Stimulated activated CD8-positive, alpha-beta memory T cell treated with anti-CD3 and anti-CD28 coated beads, Interleukin-2, amount 100 ng/mL, for 1 hour (primary cell): ENCODE data around the gene AKT1.

Experiments used
- DNase-seq, 2 donors: peaks; one replicate each; pipeline ENCODE4 v3.0.0-alpha.2; 2020; ENCODE audit warnings: low read depth in 2 of 2

Gene AKT1

DNA sequence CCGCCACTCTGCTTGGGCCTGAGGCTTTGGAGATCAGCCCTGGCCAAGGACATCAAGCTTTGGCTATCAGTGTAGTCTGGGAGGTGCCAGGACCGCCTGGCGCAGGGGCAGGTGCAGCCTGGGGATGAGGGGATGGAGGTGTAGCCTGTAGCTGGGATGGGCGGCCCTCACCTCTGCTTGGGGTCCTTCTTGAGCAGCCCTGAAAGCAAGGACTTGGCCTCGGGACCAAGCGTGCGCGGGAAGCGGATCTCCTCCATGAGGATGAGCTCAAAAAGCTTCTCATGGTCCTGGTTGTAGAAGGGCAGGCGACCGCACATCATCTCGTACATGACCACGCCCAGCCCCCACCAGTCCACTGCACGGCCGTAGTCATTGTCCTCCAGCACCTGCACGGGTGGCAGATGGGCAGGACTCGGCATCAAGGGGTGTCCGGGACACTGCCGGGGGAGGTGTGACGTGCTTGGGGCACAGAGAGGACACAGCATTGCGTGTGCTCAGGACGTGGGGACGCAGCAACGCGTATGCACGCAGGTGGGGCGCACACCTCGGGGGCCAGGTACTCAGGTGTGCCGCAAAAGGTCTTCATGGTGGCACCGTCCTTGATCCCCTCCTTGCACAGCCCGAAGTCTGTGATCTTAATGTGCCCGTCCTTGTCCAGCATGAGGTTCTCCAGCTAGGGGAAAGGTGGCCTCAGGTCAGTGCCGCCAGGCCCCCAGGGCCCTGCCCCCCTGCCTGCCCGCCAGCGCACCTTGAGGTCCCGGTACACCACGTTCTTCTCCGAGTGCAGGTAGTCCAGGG is 22.6 kb downstream of the AKT1 start:
- no peak for DNase-seq

DNA sequence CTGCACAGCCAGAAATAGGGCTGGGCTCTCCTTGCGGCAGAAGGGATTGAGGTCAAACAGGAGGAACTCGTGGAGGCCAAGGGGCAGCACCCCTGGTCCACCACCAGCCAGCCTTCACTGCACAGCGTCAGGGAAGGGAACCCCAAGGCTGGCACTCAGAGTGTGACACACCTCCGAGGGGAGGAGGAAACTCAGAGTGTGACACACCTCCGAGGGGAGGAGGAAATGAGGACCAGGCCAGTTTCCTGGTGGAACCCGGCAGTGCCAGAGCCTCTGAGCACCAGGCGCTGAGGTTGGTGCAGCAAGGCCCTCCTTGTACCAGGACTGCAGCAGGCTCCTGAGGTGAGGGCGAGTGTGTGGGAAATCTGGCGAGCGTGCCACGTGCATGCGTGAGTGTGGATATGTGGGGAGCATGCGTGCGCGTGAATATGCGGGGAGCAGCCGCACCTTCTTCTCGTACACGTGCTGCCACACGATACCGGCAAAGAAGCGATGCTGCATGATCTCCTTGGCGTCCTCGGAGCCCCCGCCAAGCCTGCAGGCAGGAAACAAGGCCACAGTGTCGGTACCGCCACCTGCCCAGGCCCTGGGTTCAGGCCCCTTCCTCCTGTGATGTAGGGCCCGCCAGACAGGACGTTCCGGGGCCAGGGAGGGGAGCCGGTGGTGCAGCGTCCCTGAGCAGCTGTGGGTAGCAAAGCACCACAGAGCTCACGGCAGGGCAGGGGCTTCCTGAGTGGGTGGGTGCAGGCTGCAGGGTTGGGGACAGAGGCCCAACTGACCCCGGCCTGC is 23.4 kb downstream of the AKT1 start:
- DNase-seq = no peak

DNA sequence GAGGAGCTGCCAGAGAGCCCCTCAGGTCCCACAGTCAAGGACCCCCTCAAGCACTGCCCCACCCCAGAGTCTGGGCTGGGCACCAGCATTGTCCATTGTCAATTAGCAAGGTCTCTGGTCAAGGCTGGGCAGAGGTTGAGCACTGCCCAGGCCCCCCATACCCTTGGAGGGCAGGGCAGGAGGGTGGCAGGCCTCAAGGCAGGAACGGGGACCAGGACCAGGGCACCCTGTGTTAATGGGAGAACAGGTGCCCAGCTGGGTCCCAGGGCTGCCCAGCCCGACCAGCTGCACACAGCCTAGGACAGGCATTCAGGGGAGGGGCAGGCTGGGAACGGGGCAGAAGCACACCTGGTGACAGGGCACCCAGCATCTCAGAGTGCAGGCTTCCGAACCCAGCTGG is 24.2 kb downstream of the AKT1 start:
- no peak for DNase-seq

DNA sequence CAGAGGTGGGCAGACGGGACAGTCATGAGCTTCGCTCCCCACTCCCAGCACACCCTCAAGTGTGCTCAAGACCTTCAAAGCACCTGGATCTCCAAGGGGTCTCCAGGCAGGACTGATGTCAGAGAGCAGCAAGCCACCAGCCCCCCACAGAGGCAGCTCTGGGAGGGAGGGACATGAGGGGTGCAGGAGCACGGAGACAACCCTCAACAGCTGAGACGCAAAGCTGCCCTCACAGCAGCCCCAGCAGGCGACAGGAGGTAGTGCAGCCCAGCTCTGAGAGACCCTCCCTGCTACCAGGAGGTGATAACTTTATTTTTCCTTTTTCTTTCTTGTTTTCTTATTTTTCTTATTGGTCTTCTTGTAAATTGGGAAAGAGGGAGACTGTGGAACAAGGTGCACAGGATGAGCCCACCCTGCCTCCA is 24.7 kb downstream of the AKT1 start:
- no peak for DNase-seq

DNA sequence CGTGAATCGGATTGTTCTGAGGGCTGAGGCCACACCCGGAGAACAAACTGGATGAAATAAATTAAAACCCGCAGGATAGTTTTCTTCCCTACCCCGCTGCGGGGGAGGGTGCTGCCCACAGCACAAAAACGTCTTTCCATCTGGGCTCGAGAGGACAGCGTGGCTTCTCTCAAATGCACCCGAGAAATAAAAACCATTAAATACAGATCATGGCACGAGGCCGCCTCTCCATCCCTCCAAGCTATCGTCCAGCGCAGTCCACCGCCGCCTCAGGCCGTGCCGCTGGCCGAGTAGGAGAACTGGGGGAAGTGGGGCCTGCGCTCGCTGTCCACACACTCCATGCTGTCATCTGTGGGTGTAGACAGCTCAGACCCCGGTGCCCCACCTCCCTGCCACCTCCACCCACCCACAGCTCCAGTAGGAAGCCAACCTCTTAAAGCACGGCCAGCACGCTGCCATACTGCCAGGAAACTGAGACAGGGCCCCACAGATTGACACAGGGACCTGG is 25.4 kb downstream of the AKT1 start:
- no peak for DNase-seq

DNA sequence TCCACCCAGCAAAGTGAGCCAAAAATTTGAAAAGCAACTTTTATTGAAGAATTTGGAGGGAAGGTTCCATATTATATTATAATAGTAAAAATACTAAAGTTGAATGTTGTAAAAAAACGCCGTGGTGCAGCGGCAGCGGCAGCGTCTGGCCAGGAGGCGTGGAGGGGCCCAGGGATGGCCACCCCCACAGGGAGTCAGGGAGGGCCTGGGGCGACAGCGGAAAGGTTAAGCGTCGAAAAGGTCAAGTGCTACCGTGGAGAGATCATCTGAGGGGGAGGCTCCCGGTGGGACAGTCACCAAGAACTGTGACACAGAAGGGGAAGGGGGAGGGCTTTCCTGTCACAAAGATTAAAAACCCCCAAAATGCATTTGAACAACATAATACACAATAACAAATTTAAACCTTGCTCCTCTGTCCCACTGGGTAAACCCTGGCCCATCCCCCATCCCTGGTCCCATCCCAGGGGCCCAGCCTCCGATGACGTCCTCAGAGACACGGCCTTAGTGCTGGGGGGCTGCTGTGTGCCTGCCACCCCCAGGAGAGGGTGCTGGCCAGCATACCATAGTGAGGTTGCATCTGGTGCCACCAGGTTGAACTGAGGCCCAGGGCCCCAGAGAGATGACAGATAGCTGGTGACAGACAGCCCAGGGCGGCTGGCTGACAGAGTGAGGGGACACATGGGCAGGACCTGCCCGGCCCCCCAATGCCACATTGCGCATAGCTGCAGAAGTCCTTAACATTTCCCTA is 26.1 kb downstream of the AKT1 start:
- DNase-seq = no peak

DNA sequence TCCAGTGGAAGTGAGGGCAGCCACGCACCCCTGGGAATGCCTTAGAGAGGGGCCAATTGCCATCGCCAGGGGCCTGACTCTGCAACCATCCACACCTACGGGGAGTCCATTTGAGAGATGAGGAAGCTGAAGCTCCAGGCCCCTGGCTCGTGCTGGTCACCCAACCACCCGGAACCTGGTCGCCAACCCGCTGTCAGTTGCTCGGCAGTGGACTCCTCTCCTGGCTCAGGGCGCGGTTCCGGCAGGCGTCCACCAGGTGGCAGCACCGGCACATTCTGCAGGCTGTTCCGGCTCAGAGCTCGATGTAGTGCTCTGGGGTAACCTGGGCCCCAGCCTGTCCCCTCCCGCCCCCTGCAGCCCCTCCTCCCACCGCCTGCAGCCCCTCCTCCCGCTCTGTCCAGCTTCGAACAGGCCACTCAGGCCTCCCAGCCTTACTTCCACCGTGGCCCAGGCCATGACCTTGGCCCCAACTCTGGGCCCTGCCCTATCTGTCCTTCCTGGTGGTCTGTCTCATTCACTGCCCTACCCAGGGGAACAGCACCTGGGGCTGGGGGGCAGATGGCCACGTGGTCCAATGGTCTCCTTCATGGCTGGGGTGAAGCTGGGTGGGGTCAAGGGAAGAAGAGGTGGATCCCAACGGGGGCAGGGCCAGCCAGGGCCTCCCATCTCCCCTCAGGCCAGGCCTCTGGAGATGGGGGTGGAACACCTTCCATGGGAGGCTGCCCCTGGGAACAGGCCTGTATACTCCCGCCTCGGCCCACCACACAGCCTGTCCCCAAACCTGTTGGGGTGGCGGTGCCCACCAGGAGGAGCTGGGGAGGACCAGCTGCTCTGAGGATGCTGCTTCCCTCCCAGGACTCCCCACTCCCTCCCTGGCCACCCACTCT is 26.9 kb downstream of the AKT1 start:
- DNase-seq = peak; percentile 85 to 88

DNA sequence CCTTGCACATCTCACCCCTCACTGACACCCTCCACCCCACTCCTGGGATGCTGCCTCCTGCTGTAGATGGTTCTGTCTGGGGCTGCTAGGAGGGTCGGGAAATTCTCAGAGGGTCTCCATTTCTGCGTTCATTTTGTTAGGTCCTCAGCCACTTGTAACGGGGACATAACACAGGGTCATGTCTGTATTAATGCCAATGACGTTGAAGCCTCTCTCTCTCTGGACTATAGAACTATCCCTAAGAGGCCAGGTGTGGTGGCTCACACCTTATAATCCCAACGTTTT is 28.0 kb downstream of the AKT1 start:
- no peak for DNase-seq

DNA sequence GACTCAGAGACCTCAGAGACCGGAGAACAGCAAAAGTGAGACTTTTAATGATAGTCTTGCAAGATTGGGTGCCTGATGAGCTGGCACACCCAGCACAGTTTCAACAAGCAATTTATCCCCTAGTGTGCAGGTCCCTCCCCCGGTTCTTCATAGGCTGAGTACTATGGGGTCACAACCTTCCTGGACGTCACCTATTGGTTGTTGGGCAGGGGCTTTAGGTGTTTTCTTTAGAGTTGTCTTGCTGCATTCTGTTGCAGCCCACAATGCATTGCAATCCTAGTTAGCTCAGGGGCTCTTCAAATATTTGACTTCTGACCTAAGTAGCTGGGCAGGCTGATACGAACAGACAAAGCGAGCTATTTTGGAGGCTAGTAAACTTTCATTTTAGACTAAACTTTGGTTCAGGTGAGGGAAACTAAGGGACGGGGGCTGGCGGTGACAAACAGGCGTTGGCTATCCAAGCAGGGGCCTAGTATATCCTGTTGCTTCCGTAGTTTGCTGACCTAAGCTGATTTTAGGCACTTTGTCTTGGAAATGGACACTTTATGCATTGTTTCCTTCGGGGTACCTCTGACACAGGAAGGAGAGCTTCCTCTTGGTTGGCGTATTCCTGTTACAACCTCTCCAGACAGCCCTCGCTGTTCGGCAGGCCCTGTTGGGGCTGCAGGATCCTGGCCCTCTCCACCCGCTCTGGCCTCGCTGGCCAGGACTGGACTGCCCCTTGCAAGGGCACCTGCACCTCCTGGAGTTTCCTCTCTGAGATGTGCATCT is 28.5 kb downstream of the AKT1 start:
- no peak for DNase-seq

DNA sequence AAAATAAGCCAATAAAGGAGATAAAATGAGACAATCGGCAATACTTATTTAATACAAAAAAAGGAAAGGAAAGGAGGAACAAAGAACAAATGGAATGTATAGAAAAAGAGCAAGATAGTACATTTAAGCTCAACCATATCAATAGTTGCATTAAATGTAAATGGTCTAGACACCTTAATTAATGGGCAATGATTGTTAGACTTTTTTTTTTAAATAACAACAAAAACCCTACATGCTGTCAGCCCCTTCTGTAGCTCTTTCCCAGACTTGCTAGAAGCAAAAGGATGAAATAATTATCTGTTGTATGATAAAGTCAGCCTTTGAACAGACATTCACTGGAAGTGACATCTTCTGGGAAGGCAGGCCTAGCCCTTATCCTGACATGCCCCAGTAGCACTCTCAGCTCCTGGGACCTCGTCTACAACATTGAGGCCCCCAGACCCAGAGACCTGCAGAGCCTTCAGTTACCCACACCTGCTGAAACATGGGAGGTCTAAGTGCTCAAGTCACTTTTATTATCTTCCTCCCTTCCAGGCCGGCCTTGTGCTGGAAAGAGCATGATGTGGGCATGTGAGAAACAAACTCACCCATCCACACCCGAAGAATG is 29.2 kb downstream of the AKT1 start:
- DNase-seq = no peak

DNA sequence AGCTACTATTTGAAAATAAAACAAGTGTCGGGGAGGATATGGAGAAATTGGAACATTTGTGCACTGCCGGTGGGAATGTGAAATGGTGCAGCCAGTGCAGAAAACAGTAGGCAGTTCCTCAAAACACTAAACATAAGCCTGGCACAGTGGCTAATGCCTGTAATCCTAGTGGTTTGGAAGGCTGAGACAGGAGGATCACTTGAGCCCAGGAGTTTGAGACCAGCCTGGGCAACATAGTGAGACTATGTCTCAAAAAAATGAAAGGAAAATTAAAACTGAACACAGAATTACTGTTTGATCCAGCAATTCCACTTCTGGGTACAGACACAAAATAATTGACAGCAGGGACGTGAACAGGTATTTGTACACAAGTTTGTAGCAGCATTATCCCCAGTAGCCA is 30.0 kb downstream of the AKT1 start:
- no peak for DNase-seq

DNA sequence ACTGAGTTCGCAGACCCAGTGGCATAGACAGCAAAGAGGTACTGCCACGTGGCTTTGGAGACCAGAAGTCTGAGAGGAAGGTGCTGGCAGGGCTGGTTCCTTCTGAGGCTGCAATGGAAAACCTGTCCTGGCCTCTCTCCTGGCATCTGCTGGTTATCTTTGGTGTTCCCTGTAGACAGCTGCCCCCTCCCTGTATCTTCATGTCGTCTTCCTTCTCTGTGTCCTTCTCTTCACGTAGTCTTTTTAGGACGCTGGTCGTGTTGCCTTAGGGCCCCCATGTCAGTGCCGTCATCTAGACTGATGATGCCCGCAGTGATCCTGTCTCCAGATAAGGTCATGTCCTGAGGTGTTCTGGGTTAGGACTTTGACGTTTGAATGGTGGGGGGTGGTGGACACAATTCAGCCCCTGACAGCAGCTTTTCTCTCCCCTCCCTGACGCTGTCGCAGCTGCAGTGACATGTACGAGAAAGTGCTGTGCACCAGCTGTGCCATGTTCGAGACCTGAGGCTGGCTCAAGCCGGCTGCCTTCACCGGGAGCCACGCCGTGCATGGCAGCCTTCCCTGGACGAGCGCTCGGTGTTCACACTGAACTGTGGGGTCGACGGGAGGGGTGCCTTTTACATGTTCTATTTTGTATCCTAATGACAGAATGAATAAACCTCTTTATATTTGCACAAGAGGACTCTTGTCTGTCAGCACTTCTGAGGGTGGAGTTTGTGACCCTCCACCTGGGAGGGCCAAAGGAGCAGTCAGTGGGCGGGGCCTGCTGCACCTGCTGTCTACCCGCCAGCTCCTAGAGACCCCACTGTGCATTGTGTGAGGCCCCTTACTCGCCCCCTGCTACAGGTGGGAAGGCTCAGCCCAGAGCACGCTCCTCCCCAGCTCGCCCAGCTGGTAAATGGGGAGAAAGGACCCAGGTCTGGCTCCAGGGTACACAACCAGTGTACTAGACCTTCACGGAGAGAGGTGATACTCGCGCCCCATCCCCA is 36.3 kb downstream of the AKT1 start:
- no peak for DNase-seq

DNA sequence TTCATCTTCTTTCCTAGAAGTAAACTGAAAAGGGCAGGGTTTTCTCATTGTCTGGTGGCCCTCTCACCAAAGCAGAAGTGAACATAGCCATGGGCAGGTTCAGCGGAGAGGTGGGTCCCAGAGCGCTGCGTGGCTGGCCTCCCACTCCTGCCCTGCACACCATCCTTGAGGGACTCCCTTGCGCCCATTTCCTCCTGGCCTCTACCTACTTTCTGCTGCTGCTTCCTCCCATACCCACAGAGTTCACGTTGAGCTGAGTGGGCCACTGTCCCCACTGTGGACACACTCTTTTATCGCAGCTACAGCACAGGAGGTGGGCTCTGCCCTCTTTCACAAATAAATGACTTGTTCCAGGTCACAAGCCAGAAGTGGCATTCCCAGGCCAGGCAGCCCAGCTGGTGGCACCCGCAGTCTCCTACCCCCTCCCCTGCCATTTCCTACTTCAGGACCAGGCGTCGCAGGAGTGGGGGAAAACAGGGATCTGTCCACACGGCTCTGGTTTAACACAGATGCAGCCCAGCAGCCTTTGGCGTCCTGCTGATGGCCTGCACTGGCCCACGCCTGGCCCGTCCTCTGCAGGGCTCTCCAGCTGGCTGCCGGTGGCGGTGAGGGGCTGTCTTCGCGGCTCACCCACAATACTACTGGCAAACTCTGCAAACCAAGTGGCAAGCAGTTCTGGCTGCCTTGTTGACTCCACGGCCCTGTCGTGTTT is 37.7 kb downstream of the AKT1 start:
- no peak for DNase-seq

DNA sequence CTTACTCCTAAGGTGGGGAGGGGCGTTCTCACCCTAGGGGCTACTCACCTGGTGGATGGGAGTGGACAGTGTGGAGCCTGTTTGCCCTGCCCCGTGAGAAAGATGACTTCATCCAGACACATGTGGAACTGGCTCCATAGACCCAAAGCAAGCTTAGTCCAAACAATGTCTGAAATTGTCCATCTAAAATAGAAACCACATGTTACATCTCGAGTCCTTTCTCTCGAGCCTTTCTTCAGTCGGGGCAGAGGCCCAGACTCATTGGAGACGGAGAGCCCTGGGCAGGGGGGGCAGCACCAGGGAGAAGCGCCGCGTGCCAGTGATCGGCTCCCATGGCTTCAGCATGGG is 38.3 kb downstream of the AKT1 start:
- no peak for DNase-seq

DNA sequence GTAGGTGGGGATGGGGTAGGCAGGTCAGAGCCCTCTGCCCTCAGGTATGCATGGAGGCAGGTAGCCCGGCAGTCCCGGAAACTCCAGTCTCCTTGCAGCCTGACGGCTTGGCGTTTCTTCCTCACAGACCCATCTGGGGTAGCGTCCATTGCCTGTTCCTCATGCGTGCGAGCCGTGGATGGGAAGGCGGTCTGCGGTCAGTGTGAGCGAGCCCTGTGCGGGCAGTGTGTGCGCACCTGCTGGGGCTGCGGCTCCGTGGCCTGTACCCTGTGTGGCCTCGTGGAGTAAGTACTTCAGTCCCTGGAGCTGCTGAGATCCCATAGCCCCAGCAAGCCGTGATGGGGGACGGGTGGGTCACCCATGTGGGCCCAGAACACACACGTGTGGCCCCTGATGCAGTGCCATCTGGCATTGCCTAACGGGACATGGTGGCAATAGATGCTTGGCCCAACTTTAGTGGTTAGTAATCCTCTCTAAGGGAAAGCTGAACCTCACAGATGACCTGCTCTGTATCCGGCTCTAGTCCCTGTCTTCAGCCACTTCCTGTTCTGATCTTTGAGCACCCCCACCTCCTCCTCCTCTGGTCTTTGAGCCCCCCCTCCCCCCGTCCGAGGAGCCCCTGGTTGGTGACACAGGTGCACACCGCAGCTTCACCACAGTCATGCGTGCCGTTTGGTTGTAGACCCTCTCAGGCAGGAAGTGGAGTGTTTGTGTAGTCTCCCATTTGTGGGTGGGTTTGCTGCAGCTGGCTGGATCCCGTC is 38.9 kb downstream of the AKT1 start:
- DNase-seq = no peak

DNA sequence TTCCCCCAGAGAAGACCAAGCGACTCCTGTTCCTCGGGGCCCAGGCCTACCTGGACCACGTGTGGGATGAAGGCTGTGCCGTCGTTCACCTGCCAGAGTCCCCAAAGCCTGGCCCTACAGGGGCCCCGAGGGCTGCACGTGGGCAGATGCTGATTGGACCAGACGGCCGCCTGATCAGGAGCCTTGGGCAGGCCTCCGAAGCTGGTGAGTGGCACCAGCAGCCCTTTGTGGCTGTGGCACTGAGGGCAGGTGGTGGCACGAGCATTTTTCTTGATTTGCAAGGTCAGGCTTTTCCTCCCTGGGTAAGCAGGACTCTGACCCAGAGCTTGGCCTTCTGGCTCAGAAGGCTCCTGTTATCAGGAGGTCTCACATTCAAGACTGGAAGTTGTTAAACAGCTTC is 39.9 kb downstream of the AKT1 start:
- DNase-seq = no peak

DNA sequence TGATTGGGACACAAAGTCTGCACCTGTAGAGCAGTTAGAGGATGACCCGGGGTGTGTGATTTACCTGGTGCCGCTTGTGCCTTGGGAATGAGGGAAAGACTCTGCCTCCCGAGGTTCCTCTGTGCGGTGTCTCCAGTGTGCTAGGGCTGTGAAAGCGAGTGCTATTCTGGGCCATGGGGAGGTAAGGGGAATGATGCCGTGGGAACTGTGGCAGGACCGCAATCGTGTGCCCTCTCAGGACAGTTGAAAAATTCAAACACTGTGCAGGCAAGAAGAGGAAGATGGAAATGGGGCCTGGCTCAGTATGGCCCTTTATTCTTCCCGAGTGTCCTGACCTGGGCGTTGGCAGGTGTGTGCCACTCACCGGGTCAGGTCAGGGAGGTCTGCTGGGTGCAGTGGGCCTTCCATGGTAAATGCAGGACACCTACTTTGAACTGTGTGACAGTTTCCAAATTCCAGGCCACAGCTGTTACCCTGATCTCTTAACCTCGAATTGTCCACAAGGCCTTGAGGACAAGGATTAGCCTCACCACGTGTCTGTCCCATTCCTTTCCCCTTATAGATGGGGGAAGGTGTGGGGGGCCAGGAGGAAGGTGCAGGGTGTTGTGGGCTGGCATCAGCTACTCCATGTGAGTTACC is 41.2 kb downstream of the AKT1 start:
- DNase-seq = no peak
